Ishikawa (cell line): ENCODE data around the gene CYBC1.

ENCODE experiments used
- CEBPB ChIP-seq: IDR thresholded peaks from 2 replicates; pipeline ENCODE4 v1.6.1; 2012
- CREB1 ChIP-seq: IDR thresholded peaks from 2 replicates; pipeline ENCODE4 v1.6.1; 2012; ENCODE audit warnings: low read depth
- EP300 ChIP-seq: IDR thresholded peaks from 2 replicates; pipeline ENCODE4 v1.6.1; 2012; ENCODE audit warnings: borderline replicate concordance
- FOXM1 ChIP-seq: IDR thresholded peaks from 2 replicates; pipeline ENCODE4 v1.6.1; 2012; ENCODE audit warnings: low read depth, borderline replicate concordance
- RAD21 ChIP-seq: IDR thresholded peaks from 2 replicates; pipeline ENCODE4 v1.6.1; 2012; ENCODE audit warnings: low read depth
- TAF1 ChIP-seq: IDR thresholded peaks from 2 replicates; pipeline ENCODE4 v1.6.1; 2012; ENCODE audit warnings: low read depth, mild to moderate bottlenecking
- TCF12 ChIP-seq: IDR thresholded peaks from 2 replicates; pipeline ENCODE4 v1.6.1; 2012; ENCODE audit warnings: low read depth
- TEAD4 ChIP-seq: IDR thresholded peaks from 2 replicates; pipeline ENCODE4 v1.6.1; 2012
- YY1 ChIP-seq: IDR thresholded peaks from 2 replicates; pipeline ENCODE4 v1.6.1; 2012; ENCODE audit warnings: low read depth
- TF ChIP-seq, protein P1 (sequence below): IDR thresholded peaks from 2 replicates; pipeline ENCODE4 v1.6.1; 2012
- TF ChIP-seq, protein P2 (sequence below): IDR thresholded peaks from 2 replicates; pipeline ENCODE4 v1.6.1; 2012; ENCODE audit warnings: low read depth, mild to moderate bottlenecking
- TF ChIP-seq, protein P3 (sequence below): IDR thresholded peaks from 2 replicates; pipeline ENCODE4 v1.6.1; 2012

GRCh38 chr17:82435103-82435502 lies 15.4 kb downstream of the CYBC1 start:
- no peak for TF ChIP-seq EP300
- TF ChIP-seq, protein P1, sequence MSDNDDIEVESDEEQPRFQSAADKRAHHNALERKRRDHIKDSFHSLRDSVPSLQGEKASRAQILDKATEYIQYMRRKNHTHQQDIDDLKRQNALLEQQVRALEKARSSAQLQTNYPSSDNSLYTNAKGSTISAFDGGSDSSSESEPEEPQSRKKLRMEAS, result no peak
- TF ChIP-seq, protein P2, sequence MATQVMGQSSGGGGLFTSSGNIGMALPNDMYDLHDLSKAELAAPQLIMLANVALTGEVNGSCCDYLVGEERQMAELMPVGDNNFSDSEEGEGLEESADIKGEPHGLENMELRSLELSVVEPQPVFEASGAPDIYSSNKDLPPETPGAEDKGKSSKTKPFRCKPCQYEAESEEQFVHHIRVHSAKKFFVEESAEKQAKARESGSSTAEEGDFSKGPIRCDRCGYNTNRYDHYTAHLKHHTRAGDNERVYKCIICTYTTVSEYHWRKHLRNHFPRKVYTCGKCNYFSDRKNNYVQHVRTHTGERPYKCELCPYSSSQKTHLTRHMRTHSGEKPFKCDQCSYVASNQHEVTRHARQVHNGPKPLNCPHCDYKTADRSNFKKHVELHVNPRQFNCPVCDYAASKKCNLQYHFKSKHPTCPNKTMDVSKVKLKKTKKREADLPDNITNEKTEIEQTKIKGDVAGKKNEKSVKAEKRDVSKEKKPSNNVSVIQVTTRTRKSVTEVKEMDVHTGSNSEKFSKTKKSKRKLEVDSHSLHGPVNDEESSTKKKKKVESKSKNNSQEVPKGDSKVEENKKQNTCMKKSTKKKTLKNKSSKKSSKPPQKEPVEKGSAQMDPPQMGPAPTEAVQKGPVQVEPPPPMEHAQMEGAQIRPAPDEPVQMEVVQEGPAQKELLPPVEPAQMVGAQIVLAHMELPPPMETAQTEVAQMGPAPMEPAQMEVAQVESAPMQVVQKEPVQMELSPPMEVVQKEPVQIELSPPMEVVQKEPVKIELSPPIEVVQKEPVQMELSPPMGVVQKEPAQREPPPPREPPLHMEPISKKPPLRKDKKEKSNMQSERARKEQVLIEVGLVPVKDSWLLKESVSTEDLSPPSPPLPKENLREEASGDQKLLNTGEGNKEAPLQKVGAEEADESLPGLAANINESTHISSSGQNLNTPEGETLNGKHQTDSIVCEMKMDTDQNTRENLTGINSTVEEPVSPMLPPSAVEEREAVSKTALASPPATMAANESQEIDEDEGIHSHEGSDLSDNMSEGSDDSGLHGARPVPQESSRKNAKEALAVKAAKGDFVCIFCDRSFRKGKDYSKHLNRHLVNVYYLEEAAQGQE, result no peak
- TF ChIP-seq, protein P3, sequence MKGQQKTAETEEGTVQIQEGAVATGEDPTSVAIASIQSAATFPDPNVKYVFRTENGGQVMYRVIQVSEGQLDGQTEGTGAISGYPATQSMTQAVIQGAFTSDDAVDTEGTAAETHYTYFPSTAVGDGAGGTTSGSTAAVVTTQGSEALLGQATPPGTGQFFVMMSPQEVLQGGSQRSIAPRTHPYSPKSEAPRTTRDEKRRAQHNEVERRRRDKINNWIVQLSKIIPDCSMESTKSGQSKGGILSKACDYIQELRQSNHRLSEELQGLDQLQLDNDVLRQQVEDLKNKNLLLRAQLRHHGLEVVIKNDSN, result no peak
- TF ChIP-seq CEBPB, result no peak
- no peak for TF ChIP-seq TAF1
- TF ChIP-seq TCF12, result no peak
- TF ChIP-seq YY1, result no peak
- no peak for TF ChIP-seq RAD21
- no peak for TF ChIP-seq FOXM1
- TF ChIP-seq TEAD4, result no peak
- TF ChIP-seq CREB1, result no peak
